ENCODE data around the gene NCKAP5.

GRCh38 chr2:133169274-133169912 is 398.9 kb downstream of the NCKAP5 start:
- TF ChIP-seq POLR2AphosphoS5 (IDR thresholded peaks at IDR 0.05; ENCODE audit: low read depth, low read length) = no peak
- no peak for TF ChIP-seq SIN3A (IDR thresholded peaks at IDR 0.05; ENCODE audit: borderline replicate concordance, insufficient read depth, low read length)
- TF ChIP-seq TAF1 (IDR thresholded peaks at IDR 0.05; ENCODE audit: borderline replicate concordance, insufficient read depth, low read length) = no peak
- TF ChIP-seq FOXP2 (optimal IDR thresholded peaks at IDR 0.05; ENCODE audit: borderline replicate concordance, extremely low read depth, extremely low read length, insufficient read depth) = no peak
- TF ChIP-seq, protein P1, sequence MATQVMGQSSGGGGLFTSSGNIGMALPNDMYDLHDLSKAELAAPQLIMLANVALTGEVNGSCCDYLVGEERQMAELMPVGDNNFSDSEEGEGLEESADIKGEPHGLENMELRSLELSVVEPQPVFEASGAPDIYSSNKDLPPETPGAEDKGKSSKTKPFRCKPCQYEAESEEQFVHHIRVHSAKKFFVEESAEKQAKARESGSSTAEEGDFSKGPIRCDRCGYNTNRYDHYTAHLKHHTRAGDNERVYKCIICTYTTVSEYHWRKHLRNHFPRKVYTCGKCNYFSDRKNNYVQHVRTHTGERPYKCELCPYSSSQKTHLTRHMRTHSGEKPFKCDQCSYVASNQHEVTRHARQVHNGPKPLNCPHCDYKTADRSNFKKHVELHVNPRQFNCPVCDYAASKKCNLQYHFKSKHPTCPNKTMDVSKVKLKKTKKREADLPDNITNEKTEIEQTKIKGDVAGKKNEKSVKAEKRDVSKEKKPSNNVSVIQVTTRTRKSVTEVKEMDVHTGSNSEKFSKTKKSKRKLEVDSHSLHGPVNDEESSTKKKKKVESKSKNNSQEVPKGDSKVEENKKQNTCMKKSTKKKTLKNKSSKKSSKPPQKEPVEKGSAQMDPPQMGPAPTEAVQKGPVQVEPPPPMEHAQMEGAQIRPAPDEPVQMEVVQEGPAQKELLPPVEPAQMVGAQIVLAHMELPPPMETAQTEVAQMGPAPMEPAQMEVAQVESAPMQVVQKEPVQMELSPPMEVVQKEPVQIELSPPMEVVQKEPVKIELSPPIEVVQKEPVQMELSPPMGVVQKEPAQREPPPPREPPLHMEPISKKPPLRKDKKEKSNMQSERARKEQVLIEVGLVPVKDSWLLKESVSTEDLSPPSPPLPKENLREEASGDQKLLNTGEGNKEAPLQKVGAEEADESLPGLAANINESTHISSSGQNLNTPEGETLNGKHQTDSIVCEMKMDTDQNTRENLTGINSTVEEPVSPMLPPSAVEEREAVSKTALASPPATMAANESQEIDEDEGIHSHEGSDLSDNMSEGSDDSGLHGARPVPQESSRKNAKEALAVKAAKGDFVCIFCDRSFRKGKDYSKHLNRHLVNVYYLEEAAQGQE (IDR thresholded peaks at IDR 0.05; ENCODE audit: insufficient read depth in 1 of 2, low read depth in 2 of 2, low read length in 2 of 2) = no peak

All from PFSK-1 (cell line).